Measurements from ENCODE around the gene DDI2.

- TF ChIP-seq POLR2A (IDR thresholded peaks at IDR 0.05; ENCODE audit: low read depth, low read length) (no peak), TAF1 (IDR thresholded peaks at IDR 0.05; ENCODE audit: borderline replicate concordance, low read depth, low read length) (no peak)
Observed at GRCh38 chr1:15618077-15618654, 908 bp downstream of the DDI2 start.

Measured in GM12892 (cell line).